K562 (cell line): ENCODE measurements around the gene DNAAF3. TPM values are rescaled to one million over a fixed set of nuclear protein-coding genes. Genes with fewer than 3 reads are reported as not detected.

Experiments
- AFF4 ChIP-seq: sonication (generic); formaldehyde crosslinking; IDR thresholded peaks from 2 replicates; pipeline ENCODE4 v1.8.0; 2023; ENCODE audit warnings: mild to moderate bottlenecking, missing genetic modification reagents
- CBX2 ChIP-seq: fragments of 200-600 bp; sonication (generic); IDR thresholded peaks from one replicate; pipeline ENCODE4 v1.6.1; 2012; ENCODE audit warnings: mild to moderate bottlenecking, low read length, inconsistent platforms; ENCODE audit not compliant: insufficient read depth, poor library complexity, severe bottlenecking
- CC2D1A ChIP-seq: fragments of 450-650 bp; IDR thresholded peaks from 2 replicates; pipeline ENCODE4 v1.6.1; 2017; ENCODE audit warnings: mild to moderate bottlenecking
- FOXK2 ChIP-seq, 2 experiments: fragments of 450-650 bp; IDR thresholded peaks in 1 of 2; conservative IDR thresholded peaks in 1 of 2; 2 replicates each; pipeline ENCODE4 v1.6.1; 2016; ENCODE audit warnings: low read depth in 2 of 2, mild to moderate bottlenecking in 1 of 2
- GABPB1 ChIP-seq: sonication (generic); formaldehyde crosslinking; IDR thresholded peaks from 2 replicates; pipeline ENCODE4 v1.8.0; 2022; ENCODE audit warnings: mild to moderate bottlenecking, missing genetic modification reagents
- HNRNPL ChIP-seq: fragments of 200-400 bp; formaldehyde crosslinking; IDR thresholded peaks from 2 replicates; pipeline ENCODE4 v1.6.1; 2017; ENCODE audit warnings: low read depth, mild to moderate bottlenecking, low read length
- KLF16 ChIP-seq: IDR thresholded peaks from 2 replicates; pipeline ENCODE4 v1.6.1; 2016; ENCODE audit warnings: antibody characterized with exemption
- MAFK ChIP-seq: IDR thresholded peaks from 2 replicates; pipeline ENCODE4 v1.6.1; 2011; ENCODE audit warnings: low read length, improper control_type of control experiment
- NCOA4 ChIP-seq: fragments of 450-650 bp; IDR thresholded peaks from 2 replicates; pipeline ENCODE4 v1.6.1; 2018; ENCODE audit warnings: mild to moderate bottlenecking; ENCODE audit not compliant: partially characterized antibody
- NR4A1 ChIP-seq, 2 experiments: fragments of 250-450 bp in 1 of 2; fragments of 450-650 bp in 1 of 2; sonication (Bioruptor Pico) in 1 of 2; IDR thresholded peaks; 2 replicates each; pipeline versions ENCODE4 v1.4.0 to v1.6.1; 2016 to 2020; ENCODE audit warnings: mild to moderate bottlenecking in 2 of 2, missing compliant biosample characterization in 1 of 2, missing genetic modification characterization in 1 of 2, moderate library complexity in 1 of 2
- PTRF ChIP-seq: fragments of 450-650 bp; IDR thresholded peaks from 2 replicates; pipeline ENCODE4 v1.6.1; 2016; ENCODE audit warnings: mild to moderate bottlenecking, missing genetic modification characterization, missing compliant biosample characterization
- ZBTB43 ChIP-seq: sonication (generic); formaldehyde crosslinking; IDR thresholded peaks from 2 replicates; pipeline ENCODE4 v1.8.0; 2023; ENCODE audit warnings: mild to moderate bottlenecking, missing genetic modification reagents
- ZNF146 ChIP-seq: IDR thresholded peaks from one replicate; pipeline ENCODE4 v1.6.1; 2018; ENCODE audit warnings: missing compliant biosample characterization; ENCODE audit not compliant: unreplicated experiment
- ZNF175 ChIP-seq: fragments of 200-800 bp; sonication (Bioruptor generic); IDR thresholded peaks from 2 replicates; pipeline ENCODE4 v1.6.1; 2016; ENCODE audit warnings: low read depth, mild to moderate bottlenecking, missing genetic modification characterization, missing compliant biosample characterization
- ZNF584 ChIP-seq: fragments of 200-800 bp; sonication (Bioruptor generic); IDR thresholded peaks from 2 replicates; pipeline ENCODE4 v1.6.1; 2016; ENCODE audit warnings: low read depth, mild to moderate bottlenecking, missing genetic modification characterization, missing compliant biosample characterization
- ZNF589 ChIP-seq: fragments of 200-800 bp; sonication (Bioruptor generic); IDR thresholded peaks from 2 replicates; pipeline ENCODE4 v1.6.1; 2016; ENCODE audit warnings: low read depth, missing genetic modification characterization, missing compliant biosample characterization
- ZNF764 ChIP-seq: fragments of 250-450 bp; sonication (Bioruptor Pico); IDR thresholded peaks from 2 replicates; pipeline ENCODE4 v1.4.0; 2020; ENCODE audit warnings: low read depth, mild to moderate bottlenecking, moderate library complexity
- polyA plus RNA-seq, 8 experiments: library from polyadenylated mRNA; depleted of rRNA in 4 of 8; stranded (reverse) in 5 of 8; unstranded in 3 of 8; fragments of >200 nt; fragmentation: Nextera tagmentation in 2 of 8; fragmentation: Illumina TruSeq in 1 of 8; extraction: Ambion mirVana in 2 of 8; extraction: Trizol in 1 of 8; gene quantifications; 2 replicates each; pipeline versions ENCODE4 v1.2.1 to v1.2.3, GENCODE V29; 2011 to 2014; ENCODE audit warnings: inconsistent platforms in 1 of 8, missing spikeins in 1 of 8
- total RNA-seq, 7 experiments: library from RNA; depleted of rRNA in 6 of 7; stranded (reverse); fragments of >200 nt in 6 of 7; fragmentation: Illumina TruSeq in 2 of 7; extraction: Trizol in 2 of 7; gene quantifications; 2 replicates each; pipeline versions ENCODE4 v1.2.1 to v1.2.3, GENCODE V29; 2011 to 2021; ENCODE audit warnings: low replicate concordance in 1 of 7
- TF ChIP-seq, protein P1 (sequence below): fragments of 250-450 bp; sonication (Bioruptor Pico); IDR thresholded peaks from 2 replicates; pipeline ENCODE4 v1.4.0; 2020; ENCODE audit warnings: mild to moderate bottlenecking, moderate library complexity, borderline replicate concordance
- TF ChIP-seq, protein P2 (sequence below): fragments of 250-450 bp; sonication (Bioruptor Pico); IDR thresholded peaks from 2 replicates; pipeline ENCODE4 v1.5.1; 2021; ENCODE audit warnings: mild to moderate bottlenecking

Gene DNAAF3
- total and polyA plus RNA-seq, 9 of the 15 experiments (the other 6 are each of a cell fraction or from before 2014, with no cell fraction given), result 21.6 to 61.5 (median 43.0) TPM

DNA sequence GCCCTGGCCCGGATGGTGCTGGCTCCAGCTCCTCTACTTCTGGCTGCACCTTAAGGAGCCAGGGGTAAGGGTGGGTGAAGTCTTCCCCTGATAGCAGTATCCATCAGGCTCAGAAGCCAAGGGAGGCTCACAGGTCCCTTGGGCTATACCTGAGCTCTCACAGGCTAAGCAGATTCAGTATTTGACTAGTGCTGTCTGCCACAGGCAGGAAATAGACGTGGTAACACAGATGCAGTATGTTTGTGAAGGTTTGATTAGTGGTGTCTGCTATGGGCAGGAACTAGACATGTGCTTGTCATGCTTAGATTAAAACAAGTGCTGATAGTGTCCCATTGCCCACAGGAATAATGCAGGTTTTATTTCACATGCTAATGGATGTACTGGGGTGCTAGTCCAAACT lies 9.7 kb upstream of the DNAAF3 start (continued):
- TF ChIP-seq ZNF175 (CRISPR knock-in tag) (no peak), ZNF146 (CRISPR knock-in tag) (no peak), ZNF584 (CRISPR knock-in tag) (no peak), GABPB1 (CRISPR knock-in tag) (no peak; the same call in 1 of the 2 replicates), PTRF (no peak), ZBTB43 (CRISPR knock-in tag) (no peak), MAFK (no peak), CC2D1A (no peak), NCOA4 (no peak), KLF16 (no peak), HNRNPL (no peak), FOXK2 (conservative IDR thresholded peaks at IDR 0.05 in 1 of 2, IDR thresholded peaks at IDR 0.05 in 1 of 2; ENCODE audit: low read depth in 2 of 2) (peak in 1 of 2 experiments; percentile 66; a peak in 2 of 4 replicates), ZNF589 (CRISPR knock-in tag) (no peak), AFF4 (CRISPR knock-in tag) (no peak), NR4A1 (CRISPR knock-in tag; IDR thresholded peaks at IDR 0.05) (no peak), NR4A1 (tag; IDR thresholded peaks at IDR 0.05) (no peak), ZNF764 (CRISPR knock-in tag) (no peak), CBX2 (no peak)
- TF ChIP-seq, protein P1, sequence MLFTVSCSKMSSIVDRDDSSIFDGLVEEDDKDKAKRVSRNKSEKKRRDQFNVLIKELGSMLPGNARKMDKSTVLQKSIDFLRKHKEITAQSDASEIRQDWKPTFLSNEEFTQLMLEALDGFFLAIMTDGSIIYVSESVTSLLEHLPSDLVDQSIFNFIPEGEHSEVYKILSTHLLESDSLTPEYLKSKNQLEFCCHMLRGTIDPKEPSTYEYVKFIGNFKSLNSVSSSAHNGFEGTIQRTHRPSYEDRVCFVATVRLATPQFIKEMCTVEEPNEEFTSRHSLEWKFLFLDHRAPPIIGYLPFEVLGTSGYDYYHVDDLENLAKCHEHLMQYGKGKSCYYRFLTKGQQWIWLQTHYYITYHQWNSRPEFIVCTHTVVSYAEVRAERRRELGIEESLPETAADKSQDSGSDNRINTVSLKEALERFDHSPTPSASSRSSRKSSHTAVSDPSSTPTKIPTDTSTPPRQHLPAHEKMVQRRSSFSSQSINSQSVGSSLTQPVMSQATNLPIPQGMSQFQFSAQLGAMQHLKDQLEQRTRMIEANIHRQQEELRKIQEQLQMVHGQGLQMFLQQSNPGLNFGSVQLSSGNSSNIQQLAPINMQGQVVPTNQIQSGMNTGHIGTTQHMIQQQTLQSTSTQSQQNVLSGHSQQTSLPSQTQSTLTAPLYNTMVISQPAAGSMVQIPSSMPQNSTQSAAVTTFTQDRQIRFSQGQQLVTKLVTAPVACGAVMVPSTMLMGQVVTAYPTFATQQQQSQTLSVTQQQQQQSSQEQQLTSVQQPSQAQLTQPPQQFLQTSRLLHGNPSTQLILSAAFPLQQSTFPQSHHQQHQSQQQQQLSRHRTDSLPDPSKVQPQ (CRISPR knock-in tag), result no peak
- TF ChIP-seq, protein P2, sequence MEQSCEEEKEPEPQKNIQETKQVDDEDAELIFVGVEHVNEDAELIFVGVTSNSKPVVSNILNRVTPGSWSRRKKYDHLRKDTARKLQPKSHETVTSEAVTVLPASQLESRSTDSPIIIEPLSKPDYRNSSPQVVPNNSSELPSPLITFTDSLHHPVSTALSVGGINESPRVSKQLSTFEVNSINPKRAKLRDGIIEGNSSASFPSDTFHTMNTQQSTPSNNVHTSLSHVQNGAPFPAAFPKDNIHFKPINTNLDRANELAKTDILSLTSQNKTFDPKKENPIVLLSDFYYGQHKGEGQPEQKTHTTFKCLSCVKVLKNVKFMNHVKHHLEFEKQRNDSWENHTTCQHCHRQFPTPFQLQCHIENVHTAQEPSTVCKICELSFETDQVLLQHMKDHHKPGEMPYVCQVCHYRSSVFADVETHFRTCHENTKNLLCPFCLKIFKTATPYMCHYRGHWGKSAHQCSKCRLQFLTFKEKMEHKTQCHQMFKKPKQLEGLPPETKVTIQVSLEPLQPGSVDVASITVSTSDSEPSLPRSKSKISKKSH (CRISPR knock-in tag), result no peak
